Ascending aorta (tissue), 2 donors: Measurements from ENCODE around the gene TLR1. TPM values are rescaled to one million over a fixed set of nuclear protein-coding genes. Genes with fewer than 3 reads are reported as not detected.

Source experiments
- DNase-seq, 2 donors: peaks; one replicate each; pipeline ENCODE4 v3.0.0-alpha.2; 2019; ENCODE audit warnings: low spot score in 2 of 2
- H3K27ac ChIP-seq, 2 donors: fragments of 200-600 bp; sonication (generic); one replicate each; pipeline ENCODE4 v1.5.1; 2016 to 2017; ENCODE audit warnings: mild to moderate bottlenecking in 1 of 2
- H3K27me3 ChIP-seq: fragments of 200-600 bp; sonication (generic); one replicate; pipeline ENCODE4 v1.5.1; 2017
- H3K36me3 ChIP-seq, 2 donors: fragments of 200-600 bp; sonication (generic); one replicate each; pipeline ENCODE4 v1.5.1; 2016
- H3K4me1 ChIP-seq, 2 donors: fragments of 200-600 bp; sonication (generic); one replicate each; pipeline ENCODE4 v1.5.1; 2016 to 2017; ENCODE audit warnings: mild to moderate bottlenecking in 1 of 2
- H3K4me3 ChIP-seq, 2 donors: fragments of 200-600 bp; sonication (generic); one replicate each; pipeline ENCODE4 v1.5.1; 2016 to 2017; ENCODE audit warnings: mild to moderate bottlenecking in 1 of 2
- H3K9me3 ChIP-seq, 2 donors: fragments of 200-600 bp; sonication (generic); one replicate each; pipeline ENCODE4 v1.5.1; 2016
- intact Hi-C: fragments of 100-400 bp; cut with DNase I; formaldehyde crosslinking; loops from one replicate; pipeline ENCODE4 v1.15.1; 2023
- total RNA-seq: library from RNA; depleted of rRNA; stranded (reverse); fragments of >200 nt; gene quantifications from one replicate; pipeline ENCODE4 v1.1.0, GENCODE V29; 2016
- TF ChIP-seq, protein P1 (sequence below), 3 experiments: fragments of 200-600 bp in 2 of 3; fragments of 450-650 bp in 1 of 3; sonication (generic) in 2 of 3; IDR thresholded peaks; one replicate each; pipeline ENCODE4 v1.5.1; 2016 to 2019; ENCODE audit warnings: antibody characterized with exemption in 3 of 3, mild to moderate bottlenecking in 1 of 3, moderate library complexity in 1 of 3

The TLR1 gene, protein sequence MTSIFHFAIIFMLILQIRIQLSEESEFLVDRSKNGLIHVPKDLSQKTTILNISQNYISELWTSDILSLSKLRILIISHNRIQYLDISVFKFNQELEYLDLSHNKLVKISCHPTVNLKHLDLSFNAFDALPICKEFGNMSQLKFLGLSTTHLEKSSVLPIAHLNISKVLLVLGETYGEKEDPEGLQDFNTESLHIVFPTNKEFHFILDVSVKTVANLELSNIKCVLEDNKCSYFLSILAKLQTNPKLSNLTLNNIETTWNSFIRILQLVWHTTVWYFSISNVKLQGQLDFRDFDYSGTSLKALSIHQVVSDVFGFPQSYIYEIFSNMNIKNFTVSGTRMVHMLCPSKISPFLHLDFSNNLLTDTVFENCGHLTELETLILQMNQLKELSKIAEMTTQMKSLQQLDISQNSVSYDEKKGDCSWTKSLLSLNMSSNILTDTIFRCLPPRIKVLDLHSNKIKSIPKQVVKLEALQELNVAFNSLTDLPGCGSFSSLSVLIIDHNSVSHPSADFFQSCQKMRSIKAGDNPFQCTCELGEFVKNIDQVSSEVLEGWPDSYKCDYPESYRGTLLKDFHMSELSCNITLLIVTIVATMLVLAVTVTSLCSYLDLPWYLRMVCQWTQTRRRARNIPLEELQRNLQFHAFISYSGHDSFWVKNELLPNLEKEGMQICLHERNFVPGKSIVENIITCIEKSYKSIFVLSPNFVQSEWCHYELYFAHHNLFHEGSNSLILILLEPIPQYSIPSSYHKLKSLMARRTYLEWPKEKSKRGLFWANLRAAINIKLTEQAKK
- 1.1 TPM for total RNA-seq

DNA sequence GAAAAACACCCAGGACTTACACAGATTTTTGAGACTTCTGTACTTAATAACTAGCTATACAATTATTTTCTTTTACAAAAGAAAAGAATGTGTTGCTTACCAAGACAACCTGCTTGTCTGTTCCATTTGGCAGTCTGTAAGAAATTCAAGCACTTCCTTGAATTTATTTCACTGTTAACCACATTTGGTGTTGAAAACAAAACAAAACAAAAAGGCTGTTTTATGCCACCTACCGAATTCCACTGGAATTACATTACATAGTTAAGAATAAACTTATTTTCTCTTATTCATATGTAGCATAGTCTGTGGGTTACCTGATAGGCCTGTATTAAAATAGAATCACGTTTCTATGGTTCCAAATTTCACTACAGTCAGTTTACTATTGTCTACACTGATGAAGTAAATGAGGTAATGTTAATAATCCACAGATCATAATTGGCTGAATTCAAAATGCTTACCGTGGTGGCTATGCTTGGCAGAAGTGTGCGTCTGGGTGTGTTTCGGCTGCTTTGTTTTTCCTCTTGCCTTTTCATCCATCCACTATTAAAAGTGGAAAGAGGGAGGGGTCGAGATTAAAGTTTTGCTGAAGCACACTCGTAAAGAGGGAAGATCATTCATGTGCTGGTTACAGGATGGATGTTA, at the start of gene TLR1:
TLR1 (minus strand) TSS at position 138 of the 642 bp plus-strand sequence. CDS start 5,960 bp downstream, outside the sequence.
- no peak for DNase-seq
- Histone ChIP-seq H3K27me3 (no peaks in the 10 kb centered on the region), H3K9me3 (peaks cover 0 to 24% of the 10 kb centered on the region in 2 donors), H3K4me1 (no peaks in the 10 kb centered on the region), H3K27ac (peak within 1 kb of the TSS; percentile 59 to 72), H3K4me3 (peak within 1 kb of the TSS; percentile 45 to 52), H3K36me3 (peaks cover 8 to 16% of the 10 kb centered on the region in 2 donors)
- intact Hi-C loops = no loop called here
- TF ChIP-seq, protein P1, sequence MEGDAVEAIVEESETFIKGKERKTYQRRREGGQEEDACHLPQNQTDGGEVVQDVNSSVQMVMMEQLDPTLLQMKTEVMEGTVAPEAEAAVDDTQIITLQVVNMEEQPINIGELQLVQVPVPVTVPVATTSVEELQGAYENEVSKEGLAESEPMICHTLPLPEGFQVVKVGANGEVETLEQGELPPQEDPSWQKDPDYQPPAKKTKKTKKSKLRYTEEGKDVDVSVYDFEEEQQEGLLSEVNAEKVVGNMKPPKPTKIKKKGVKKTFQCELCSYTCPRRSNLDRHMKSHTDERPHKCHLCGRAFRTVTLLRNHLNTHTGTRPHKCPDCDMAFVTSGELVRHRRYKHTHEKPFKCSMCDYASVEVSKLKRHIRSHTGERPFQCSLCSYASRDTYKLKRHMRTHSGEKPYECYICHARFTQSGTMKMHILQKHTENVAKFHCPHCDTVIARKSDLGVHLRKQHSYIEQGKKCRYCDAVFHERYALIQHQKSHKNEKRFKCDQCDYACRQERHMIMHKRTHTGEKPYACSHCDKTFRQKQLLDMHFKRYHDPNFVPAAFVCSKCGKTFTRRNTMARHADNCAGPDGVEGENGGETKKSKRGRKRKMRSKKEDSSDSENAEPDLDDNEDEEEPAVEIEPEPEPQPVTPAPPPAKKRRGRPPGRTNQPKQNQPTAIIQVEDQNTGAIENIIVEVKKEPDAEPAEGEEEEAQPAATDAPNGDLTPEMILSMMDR (IDR thresholded peaks at IDR 0.05) = peak; percentile 19 to 56 (median 54)

DNA sequence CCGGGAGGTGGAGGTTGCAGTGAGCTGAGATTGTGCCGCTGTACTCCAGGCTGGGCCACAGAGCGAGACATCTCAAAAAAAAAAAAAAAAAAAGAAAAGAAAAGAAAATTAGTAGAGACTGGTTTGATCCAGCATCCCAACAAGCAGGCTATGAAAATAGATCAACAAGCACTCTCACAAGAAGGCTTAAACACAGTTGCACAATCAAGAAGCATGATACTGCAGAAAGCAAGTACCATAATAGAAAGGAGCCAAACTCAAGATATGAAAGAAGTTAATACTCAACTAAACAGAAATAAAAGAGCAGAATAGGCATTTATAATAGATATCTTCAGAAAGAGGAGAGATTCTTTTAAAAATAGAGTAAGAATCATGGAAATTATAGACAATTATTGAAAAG, 41.4 kb upstream of the TLR1 start:
- TF ChIP-seq, protein P1 (IDR thresholded peaks at IDR 0.05) = no peak

DNA sequence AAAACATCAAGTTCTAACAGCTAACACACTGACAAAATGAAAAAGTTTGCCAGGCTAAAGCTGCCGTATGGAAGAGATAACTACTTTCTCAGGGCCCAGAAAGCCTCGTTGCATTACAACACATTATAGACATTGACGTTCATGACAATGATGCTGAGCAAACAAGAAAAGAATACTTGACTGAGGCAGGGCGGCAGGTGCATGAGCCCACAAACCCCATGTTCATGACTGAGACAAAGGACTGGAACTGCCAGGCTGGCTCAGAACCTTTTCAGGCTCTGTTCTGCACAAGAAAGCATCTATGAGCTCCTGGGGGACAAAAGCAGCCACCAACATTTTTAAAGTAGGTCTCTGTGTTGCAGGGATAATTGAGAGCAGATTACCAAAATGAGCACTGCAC, 38.4 kb upstream of the TLR1 start:
- Histone ChIP-seq H3K27me3 (no peaks in the 10 kb centered on the region), H3K9me3 (no peaks in the 10 kb centered on the region), H3K4me1 (no peaks in the 10 kb centered on the region), H3K36me3 (no peaks in the 10 kb centered on the region), H3K27ac (no peak overlapping the region), H3K4me3 (no peak overlapping the region)
- DNase-seq = no peak
- intact Hi-C loops = no loop called here
- TF ChIP-seq, protein P1 (IDR thresholded peaks at IDR 0.05) = no peak

More for the DNA sequence above, 41.4 kb upstream of the TLR1 start:
- Histone ChIP-seq H3K9me3 (no peaks in the 10 kb centered on the region), H3K4me1 (no peaks in the 10 kb centered on the region), H3K4me3 (no peak overlapping the region), H3K27ac (no peak overlapping the region), H3K27me3 (no peaks in the 10 kb centered on the region), H3K36me3 (no peaks in the 10 kb centered on the region)
- no peak for DNase-seq
- intact Hi-C loops = no loop called here

DNA sequence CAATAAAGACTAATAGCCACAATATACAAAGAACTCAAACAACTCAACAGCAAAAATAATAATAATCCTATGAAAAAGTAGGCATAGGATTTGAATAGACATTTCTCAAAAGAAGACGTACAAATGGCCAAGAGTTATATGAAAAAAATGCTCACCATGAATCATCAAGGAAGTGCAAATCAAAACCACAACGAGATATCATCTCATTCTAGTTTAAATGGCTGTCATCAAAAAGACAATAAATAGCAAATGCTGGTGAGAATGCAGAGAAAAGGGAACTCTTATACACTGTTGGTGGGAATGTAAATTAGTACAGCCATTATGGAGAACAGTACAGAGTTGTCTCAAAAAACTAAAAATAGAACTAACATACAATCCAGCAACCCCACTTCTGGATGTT, 33.3 kb upstream of the TLR1 start:
- no peak for DNase-seq
- no peak overlapping the region for H3K4me3 ChIP-seq
- H3K27me3 ChIP-seq = no peaks in the 10 kb centered on the region
- no peaks in the 10 kb centered on the region for H3K4me1 ChIP-seq
- no peak overlapping the region for H3K27ac ChIP-seq
- H3K36me3 ChIP-seq = no peaks in the 10 kb centered on the region
- intact Hi-C loops = no loop called here
- TF ChIP-seq, protein P1 (IDR thresholded peaks at IDR 0.05) = no peak
- peaks cover 0 to 19% of the 10 kb centered on the region in 2 donors for H3K9me3 ChIP-seq

DNA sequence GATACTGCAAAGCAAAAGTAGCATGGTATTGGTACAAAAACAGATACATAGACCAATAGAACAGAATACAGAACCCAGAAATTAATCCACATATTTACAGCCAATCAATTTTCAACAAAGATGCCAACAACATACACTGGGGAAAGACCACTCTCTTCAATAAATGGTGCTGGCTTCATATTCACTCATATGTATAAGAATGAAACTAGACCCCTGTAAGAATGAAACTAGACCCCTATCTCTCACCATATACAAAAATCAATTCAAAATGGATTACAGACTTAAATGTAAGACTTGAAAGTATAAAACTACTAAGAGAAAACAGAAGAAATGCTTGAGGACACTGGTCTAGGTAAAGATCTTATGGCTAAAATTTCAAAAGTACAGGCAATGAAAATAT, 32.7 kb upstream of the TLR1 start:
- no peak for DNase-seq
- intact Hi-C loops = no loop called here
- H3K27me3 ChIP-seq = no peaks in the 10 kb centered on the region
- H3K36me3 ChIP-seq = no peaks in the 10 kb centered on the region
- H3K9me3 ChIP-seq = peaks cover 0 to 19% of the 10 kb centered on the region in 2 donors
- H3K4me1 ChIP-seq = no peaks in the 10 kb centered on the region
- no peak overlapping the region for H3K4me3 ChIP-seq
- no peak overlapping the region for H3K27ac ChIP-seq
- TF ChIP-seq, protein P1 (IDR thresholded peaks at IDR 0.05) = no peak
